GM21390 (cell line): ENCODE data around the gene LY6G6C.

Experiments used
- ATAC-seq: cut with Tn5 transposase; IDR thresholded peaks from one replicate; pipeline ENCODE4 v1.9.1; 2021; ENCODE audit not compliant: unreplicated experiment

LY6G6C gene

DNA sequence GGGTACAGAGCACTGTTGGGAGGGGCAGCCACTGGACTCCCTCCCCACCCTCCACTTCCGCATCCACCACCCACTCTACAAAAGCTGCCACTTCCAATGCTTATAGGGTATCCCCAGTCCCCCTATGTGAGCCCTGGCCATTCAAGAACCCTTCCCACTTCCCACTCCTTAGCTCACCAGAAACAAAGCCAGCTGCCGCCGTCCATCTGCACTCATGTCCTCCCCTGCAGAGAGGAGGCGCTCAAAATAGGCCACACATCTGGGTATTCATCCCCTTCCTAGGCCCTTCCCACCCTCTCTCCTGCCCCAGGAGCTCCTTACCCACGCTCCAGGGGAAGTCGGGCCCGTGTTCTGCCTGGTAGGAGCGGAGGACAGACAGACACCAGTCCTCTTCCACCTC lies 34.2 kb downstream of the LY6G6C start:
- ATAC-seq = no peak

DNA sequence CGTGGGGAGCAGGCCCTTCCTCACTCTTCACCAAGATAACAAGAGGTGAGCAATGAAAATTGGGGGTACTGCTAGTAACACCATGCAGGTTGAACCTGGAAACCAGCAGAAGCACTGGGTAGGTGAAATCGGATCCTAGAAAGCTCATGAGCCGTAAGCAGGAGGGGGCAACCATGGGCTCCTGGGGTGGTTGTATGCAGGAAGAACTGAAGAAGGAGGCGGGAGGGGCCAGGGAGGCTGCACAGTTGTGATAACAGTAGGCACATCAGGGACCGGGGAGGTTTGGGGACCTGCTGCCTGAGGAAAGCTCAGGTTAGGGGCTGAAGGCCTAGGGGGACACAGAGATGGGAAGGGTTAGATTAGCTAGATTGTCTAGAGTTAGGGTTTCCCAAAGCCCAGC lies 35.1 kb downstream of the LY6G6C start:
- ATAC-seq = no peak

DNA sequence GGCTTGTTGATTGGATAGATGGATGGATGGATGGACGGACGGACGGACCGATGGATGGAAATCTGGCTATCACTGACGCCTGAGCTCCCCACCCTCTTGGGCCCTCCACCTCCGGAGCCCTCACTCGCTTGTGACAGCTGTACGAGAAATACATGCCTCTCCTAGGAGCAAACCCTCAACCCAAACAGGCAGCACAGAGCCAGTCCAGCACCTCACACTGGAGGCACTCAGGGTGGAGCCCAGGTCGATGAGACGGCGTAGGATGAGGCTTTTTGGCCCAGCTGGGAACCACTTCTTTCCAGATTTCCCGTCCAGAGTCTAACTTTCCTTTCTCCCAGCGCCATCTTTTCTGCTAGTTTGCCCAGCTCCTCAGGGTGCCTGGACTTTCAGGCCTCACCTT lies 38.0 kb downstream of the LY6G6C start:
- no peak for ATAC-seq

DNA sequence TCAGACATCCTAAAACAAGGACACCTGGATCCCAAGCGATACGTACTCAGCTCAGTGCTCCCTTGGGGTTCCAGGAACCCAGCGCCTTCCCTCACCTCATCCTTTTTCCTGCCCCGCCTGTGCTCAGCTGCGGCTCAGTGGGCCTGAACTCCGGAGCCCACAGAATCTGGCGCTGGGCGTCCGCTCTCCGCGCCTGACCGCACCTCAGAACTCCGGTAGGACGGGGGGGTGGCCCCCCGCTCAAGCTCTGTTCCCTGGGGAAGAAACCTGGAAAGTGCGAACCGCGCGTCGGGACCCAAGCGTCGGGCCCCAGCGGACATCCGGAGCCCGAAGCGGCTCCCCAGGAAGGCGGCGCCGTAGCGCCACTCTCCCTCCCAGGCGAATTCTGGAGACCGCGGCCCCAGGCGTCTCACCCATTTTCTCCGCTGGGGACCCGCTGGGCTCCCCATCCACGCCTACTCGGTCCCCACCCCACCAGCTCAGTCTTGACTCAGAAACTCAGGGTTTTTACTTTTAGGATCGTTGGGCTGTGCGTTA lies 40.3 kb downstream of the LY6G6C start:
- ATAC-seq = no peak

DNA sequence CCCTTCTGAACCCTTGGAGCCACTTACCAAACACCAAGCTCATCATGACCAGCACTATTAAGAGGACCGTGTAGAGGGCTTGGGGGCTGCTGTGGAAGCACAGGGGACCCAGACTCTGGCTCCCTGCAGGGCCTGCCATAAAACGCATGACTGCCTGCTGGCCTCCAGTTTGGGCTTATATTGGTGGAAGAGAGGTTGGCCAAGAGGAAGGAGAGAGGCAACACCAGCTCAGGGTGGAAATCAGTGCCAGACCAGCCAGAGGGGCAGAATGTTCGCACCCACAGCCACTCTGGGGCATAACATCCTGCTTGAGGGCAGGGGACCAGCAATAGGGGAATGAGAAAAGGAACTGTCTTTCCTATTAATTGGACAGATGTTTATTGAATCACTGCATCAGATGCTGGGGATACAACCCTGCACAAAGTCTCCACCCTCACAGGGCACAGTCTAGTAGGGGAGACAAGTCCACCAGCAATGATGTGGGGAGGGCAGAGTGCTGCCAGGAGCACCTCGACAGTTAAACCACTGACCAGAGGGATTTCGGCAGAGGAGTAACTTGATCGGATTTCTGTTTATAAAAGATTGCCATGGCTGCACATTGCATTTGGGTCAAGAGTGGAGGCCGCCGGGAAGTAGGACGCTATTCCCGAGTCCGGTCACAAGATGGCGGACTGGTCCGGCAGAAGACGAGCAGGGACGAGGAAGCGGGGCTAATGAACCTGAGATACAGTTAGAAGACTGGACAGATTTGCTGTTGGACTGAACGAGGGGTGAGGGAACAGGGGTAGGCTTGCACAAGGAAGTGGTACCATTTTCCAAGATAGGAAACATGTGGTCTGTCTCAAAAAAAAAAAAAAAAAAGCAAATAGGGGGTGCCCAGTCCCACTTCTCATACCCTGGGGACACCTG lies 41.1 kb downstream of the LY6G6C start, which contains the start of gene LY6G5C:
Gene LY6G5C, minus strand, starts transcription at position 842 of the 909 bp plus-strand sequence. Its CDS starts 694 bp downstream, at position 148.
- ATAC-seq = no peak

DNA sequence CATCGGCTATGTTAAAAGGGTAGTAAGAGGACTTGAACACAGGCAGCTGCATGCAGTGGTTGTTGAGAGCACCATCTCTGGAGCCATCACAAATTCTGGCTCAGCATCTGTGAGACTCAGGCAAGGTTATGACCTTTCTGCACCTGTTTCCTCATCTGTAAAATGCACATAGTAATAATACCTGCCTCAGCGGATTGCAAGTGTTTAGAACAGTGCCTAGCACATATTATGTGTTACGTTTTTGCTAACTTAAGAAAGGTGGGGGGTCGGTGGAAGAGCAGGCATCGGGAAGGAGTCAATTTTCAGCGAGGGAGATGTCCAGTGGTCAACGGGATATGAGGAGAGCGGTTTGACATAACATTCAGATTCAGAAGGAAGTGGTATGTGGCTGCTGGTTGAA lies 43.6 kb downstream of the LY6G6C start:
- ATAC-seq = no peak

DNA sequence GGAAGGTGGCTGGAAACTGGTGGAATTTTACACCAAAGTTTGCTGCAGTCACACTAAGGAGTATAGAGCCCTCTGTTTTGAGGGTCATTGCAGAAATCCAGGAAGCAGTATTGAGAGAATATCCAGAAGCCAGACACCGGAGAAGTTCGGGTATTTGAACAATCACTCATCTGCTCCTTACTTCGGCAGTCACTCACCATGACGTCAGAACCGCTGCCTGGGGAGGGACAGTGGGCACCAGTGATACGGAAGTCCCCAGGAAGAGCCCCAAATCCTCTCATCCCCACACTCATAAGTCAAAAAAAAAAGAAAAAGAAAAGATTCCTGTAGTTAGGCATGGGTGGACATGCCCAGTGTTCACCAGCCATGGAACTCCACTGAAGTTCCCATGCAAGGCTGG lies 44.6 kb downstream of the LY6G6C start:
- ATAC-seq = no peak

DNA sequence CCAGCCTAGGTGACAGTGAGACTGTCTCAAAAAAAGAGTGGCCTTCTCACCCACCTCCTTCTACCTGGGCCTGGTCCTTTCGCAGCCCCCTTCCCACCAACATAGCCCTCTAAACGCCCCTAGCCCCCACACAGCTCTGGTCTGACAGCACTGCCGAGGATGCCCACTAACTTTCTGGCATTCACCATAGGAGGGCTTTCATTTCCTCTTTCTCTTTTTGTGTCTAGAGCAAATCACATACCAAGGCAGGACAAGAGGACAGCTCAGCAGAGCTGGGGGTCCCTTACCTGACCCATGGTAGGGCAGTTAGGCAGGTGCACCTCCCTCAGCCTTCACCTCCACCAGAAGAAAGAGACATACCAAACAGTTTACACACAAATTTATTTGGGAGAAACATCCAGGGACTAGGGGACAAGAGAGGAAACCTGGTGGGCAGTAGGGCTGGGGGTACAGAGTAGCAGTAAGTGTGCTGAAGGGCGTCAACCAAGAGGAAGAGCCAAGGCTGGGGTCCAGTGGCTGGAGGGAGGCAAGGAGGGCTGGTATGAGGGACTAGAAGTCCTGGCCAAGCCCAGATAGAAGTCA lies 45.1 kb downstream of the LY6G6C start:
- no peak for ATAC-seq

DNA sequence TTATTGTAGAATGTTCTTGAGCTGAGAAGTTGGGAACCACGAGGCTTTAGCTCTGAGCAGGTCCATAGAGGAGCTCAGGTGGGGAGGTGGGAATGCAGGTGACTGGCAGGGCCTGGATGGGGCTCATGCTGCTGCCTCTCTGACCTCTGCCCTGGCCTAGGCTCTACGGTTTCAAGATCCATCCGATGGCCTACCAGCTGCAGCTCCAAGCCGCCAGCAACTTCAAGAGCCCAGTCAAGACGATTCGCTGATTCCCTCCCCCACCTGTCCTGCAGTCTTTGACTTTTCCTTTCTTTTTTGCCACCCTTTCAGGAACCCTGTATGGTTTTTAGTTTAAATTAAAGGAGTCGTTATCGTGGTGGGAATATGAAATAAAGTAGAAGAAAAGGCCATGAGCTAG lies 51.9 kb downstream of the LY6G6C start, which contains the start of gene LY6G5B:
Gene LY6G5B, plus strand, starts transcription at position 301 of the 400 bp plus-strand sequence. CDS start 975 bp downstream, outside the sequence.
- no peak for ATAC-seq
